MCF 10A (cell line): ENCODE results near the gene AMDHD2. TPM values are rescaled to one million over a fixed set of nuclear protein-coding genes. Genes with fewer than 3 reads are reported as not detected.

Experiments
- BruUV-seq: library from RNA; stranded (reverse); fragments of 400-500 nt; replicated peaks from 2 replicates; lab custom pipeline; 2021; lab: Mats Ljungman, UMichigan
- CTCF ChIA-PET: fragments of 300-600 bp; sonication (Branson Sonifier 250); formaldehyde crosslinking; extraction: SDS; loops from one replicate; lab custom pipeline; 2021; ENCODE audit warnings: antibody characterized with exemption, inconsistent platforms; lab: Yijun Ruan, JAX
- POLR2A ChIA-PET: fragments of 300-600, 350-650 bp; sonication (Branson Sonifier 250); formaldehyde crosslinking; extraction: SDS; loops from one replicate; lab custom pipeline; 2020; ENCODE audit warnings: antibody characterized with exemption, inconsistent platforms; lab: Yijun Ruan, JAX
- DNase-seq: peaks from one replicate; pipeline ENCODE4 v3.0.0-alpha.2; 2018; ENCODE audit not compliant: unreplicated experiment
- H3K27ac Mint-ChIP-seq: one replicate; pipeline ENCODE4 v1.8.0; 2022; ENCODE audit warnings: mild to moderate bottlenecking, low read depth, mixed read lengths; ENCODE audit not compliant: unreplicated experiment
- H3K27me3 Mint-ChIP-seq: one replicate; pipeline ENCODE4 v1.8.0; 2022; ENCODE audit warnings: mixed read lengths; ENCODE audit not compliant: insufficient read depth, unreplicated experiment
- H3K36me3 Mint-ChIP-seq: one replicate; pipeline ENCODE4 v1.8.0; 2022; ENCODE audit warnings: mild to moderate bottlenecking, moderate library complexity, mixed read lengths; ENCODE audit not compliant: insufficient read depth, unreplicated experiment
- H3K4me1 Mint-ChIP-seq: one replicate; pipeline ENCODE4 v1.8.0; 2022; ENCODE audit warnings: mixed read lengths; ENCODE audit not compliant: insufficient read depth, unreplicated experiment
- H3K4me3 Mint-ChIP-seq: one replicate; pipeline ENCODE4 v1.8.0; 2022; ENCODE audit warnings: mild to moderate bottlenecking, moderate library complexity, mixed read lengths; ENCODE audit not compliant: unreplicated experiment
- H3K9me3 Mint-ChIP-seq: one replicate; pipeline ENCODE4 v1.8.0; 2022; ENCODE audit warnings: mixed read lengths; ENCODE audit not compliant: unreplicated experiment
- CTCF ChIP-seq: fragments of 200-600 bp; IDR thresholded peaks from one replicate; pipeline ENCODE4 v1.8.0; 2022; ENCODE audit warnings: antibody characterized with exemption, mild to moderate bottlenecking; ENCODE audit not compliant: unreplicated experiment
- intact Hi-C: fragments of 100-400 bp; cut with micrococcal nuclease; formaldehyde crosslinking; loops from 2 replicates; pipeline ENCODE4 v1.14.1; 2022
- total RNA-seq: library from RNA; stranded (reverse); gene quantifications from 2 replicates; pipeline ENCODE4 v1.2.3, GENCODE V29; 2022

The AMDHD2 gene
- total RNA-seq, 1 experiment from 2014 or later = 15.8 TPM

- no peak for TF ChIP-seq CTCF
- POLR2A ChIA-PET = no interaction called here
- H3K27me3 Mint-ChIP-seq = no peaks in the 10 kb centered on the region
- H3K4me3 Mint-ChIP-seq = no peak overlapping the region
- H3K27ac Mint-ChIP-seq = peak overlapping the region; percentile 32
- BruUV-seq = no TSS peak
- H3K4me1 Mint-ChIP-seq = peaks cover 4% of the 10 kb centered on the region
- H3K36me3 Mint-ChIP-seq = no peaks in the 10 kb centered on the region
- no peak for DNase-seq
- intact Hi-C loops = no loop called here
- CTCF ChIA-PET = no interaction called here
- H3K9me3 Mint-ChIP-seq = no peaks in the 10 kb centered on the region
Measured at GRCh38 chr16:2486645-2487516, 33.3 kb upstream of the AMDHD2 start.

- POLR2A ChIA-PET = no interaction called here
- Mint-ChIP-seq H3K27me3 (no peaks in the 10 kb centered on the region), H3K36me3 (no peaks in the 10 kb centered on the region), H3K27ac (peak overlapping the region; percentile 32), H3K4me1 (peaks cover 4% of the 10 kb centered on the region), H3K4me3 (no peak overlapping the region), H3K9me3 (no peaks in the 10 kb centered on the region)
- no TSS peak for BruUV-seq
- CTCF ChIA-PET = interaction anchor here (0.5 kb wide), 1 partner anchor 13 kb away, joined by 3 read pairs; no protein-coding TSS in a partner anchor
- DNase-seq = no peak
- no peak for TF ChIP-seq CTCF
- intact Hi-C loops = no loop called here
Measured at GRCh38 chr16:2487517-2487842, 32.7 kb upstream of the AMDHD2 start.

- TF ChIP-seq CTCF = no peak
- BruUV-seq = no TSS peak
- no peaks in the 10 kb centered on the region for H3K27me3 Mint-ChIP-seq
- no peak for DNase-seq
- H3K4me3 Mint-ChIP-seq = no peak overlapping the region
- ChIA-PET CTCF (interaction anchor here (0.5 kb wide), 1 partner anchor 13 kb away, joined by 3 read pairs; no protein-coding TSS in a partner anchor), POLR2A (interaction anchor here (0.6 kb wide), 1 partner anchor 115 kb away, joined by 4 read pairs; no protein-coding TSS in a partner anchor)
- H3K36me3 Mint-ChIP-seq = no peaks in the 10 kb centered on the region
- H3K9me3 Mint-ChIP-seq = no peaks in the 10 kb centered on the region
- no peak overlapping the region for H3K27ac Mint-ChIP-seq
- H3K4me1 Mint-ChIP-seq = peaks cover 4% of the 10 kb centered on the region
- intact Hi-C loops = no loop called here
Measured at GRCh38 chr16:2487903-2488531, 32.2 kb upstream of the AMDHD2 start.

- no peak for DNase-seq
- H3K4me3 Mint-ChIP-seq = no peak overlapping the region
- H3K4me1 Mint-ChIP-seq = peaks cover 4% of the 10 kb centered on the region
- no peak for TF ChIP-seq CTCF
- H3K36me3 Mint-ChIP-seq = no peaks in the 10 kb centered on the region
- no peaks in the 10 kb centered on the region for H3K27me3 Mint-ChIP-seq
- ChIA-PET CTCF (interaction anchor here (1.8 kb wide), 1 partner anchor 11 kb away, joined by 10 read pairs; no protein-coding TSS in a partner anchor), POLR2A (interaction anchor here (0.6 to 1.3 kb wide), 2 partner anchors 10 to 12 kb away, joined by 3 read pairs; no protein-coding TSS in a partner anchor)
- no peak overlapping the region for H3K27ac Mint-ChIP-seq
- no peaks in the 10 kb centered on the region for H3K9me3 Mint-ChIP-seq
- intact Hi-C loops = no loop called here
- no TSS peak for BruUV-seq
Measured at GRCh38 chr16:2489581-2489980, 30.6 kb upstream of the AMDHD2 start.
